ENCODE data around the gene SPTB. TPM values are rescaled to one million over a fixed set of nuclear protein-coding genes. Genes with fewer than 3 reads are reported as not detected.

SPTB gene
- total and polyA plus RNA-seq, 2 experiments from 2014 or later = 1.1 to 1.7 TPM

GRCh38 chr14:64734990-64735389 is 144.7 kb downstream of the SPTB start:
- no peaks in the 10 kb centered on the region for H3K36me3 ChIP-seq (replicated peaks; ENCODE audit: insufficient read depth, low read depth)

DNA sequence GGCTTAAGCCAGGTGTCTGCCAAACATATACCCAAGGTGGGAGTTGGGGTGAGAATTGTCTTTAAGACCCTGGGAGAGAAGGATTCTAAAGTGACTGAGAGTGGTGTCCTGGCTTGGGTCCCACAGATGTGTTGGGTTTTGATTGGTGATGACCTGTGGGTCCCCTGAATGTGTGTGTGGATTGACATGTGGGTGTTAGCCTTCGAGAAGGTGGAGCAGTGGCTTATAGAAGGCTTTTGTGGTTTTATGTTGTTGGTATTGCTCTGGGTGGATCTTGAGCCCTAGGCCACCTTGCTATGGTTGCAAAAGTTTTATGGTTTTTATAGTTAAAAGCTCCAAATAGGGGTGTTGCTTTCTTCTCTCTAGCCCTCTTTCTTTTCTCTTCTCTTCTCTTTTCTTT is 145.8 kb downstream of the SPTB start:
- Histone ChIP-seq H2AFZ (no peak overlapping the region), H3K9me3 (ENCODE audit: low read depth) (no peaks in the 10 kb centered on the region), H3K4me3 (no peak overlapping the region), H3K27ac (no peak overlapping the region), H3K4me2 (no peak overlapping the region), H3K79me2 (peaks cover 36% of the 10 kb centered on the region), H3K9me2 (replicated peaks; ENCODE audit: insufficient read depth) (no peaks in the 10 kb centered on the region), H3K27me3 (no peaks in the 10 kb centered on the region), H3K36me3 (replicated peaks; ENCODE audit: insufficient read depth, low read depth) (no peaks in the 10 kb centered on the region), H4K20me1 (ENCODE audit: insufficient read depth, poor library complexity, severe bottlenecking) (no peaks in the 10 kb centered on the region), H3K4me1 (ENCODE audit: insufficient read depth) (peaks cover 11% of the 10 kb centered on the region)
- TF ChIP-seq EZH2 (IDR thresholded peaks at IDR 0.05; ENCODE audit: borderline replicate concordance) (no peak), EZH2phosphoT487 (IDR thresholded peaks at IDR 0.05; ENCODE audit: low read depth, severe bottlenecking, unreplicated experiment) (no peak)
- TF ChIP-seq, protein P1, sequence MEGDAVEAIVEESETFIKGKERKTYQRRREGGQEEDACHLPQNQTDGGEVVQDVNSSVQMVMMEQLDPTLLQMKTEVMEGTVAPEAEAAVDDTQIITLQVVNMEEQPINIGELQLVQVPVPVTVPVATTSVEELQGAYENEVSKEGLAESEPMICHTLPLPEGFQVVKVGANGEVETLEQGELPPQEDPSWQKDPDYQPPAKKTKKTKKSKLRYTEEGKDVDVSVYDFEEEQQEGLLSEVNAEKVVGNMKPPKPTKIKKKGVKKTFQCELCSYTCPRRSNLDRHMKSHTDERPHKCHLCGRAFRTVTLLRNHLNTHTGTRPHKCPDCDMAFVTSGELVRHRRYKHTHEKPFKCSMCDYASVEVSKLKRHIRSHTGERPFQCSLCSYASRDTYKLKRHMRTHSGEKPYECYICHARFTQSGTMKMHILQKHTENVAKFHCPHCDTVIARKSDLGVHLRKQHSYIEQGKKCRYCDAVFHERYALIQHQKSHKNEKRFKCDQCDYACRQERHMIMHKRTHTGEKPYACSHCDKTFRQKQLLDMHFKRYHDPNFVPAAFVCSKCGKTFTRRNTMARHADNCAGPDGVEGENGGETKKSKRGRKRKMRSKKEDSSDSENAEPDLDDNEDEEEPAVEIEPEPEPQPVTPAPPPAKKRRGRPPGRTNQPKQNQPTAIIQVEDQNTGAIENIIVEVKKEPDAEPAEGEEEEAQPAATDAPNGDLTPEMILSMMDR (IDR thresholded peaks at IDR 0.05; ENCODE audit: poor library complexity) = no peak
- no peak for DNase-seq (ENCODE audit: low spot score)
- WGBS (ENCODE audit: low lambda C conversion rate, missing lambda C conversion rate) = 83% methylated on average over 1 of the region's 1 CpG

More at GRCh38 chr14:64734990-64735389, 144.7 kb downstream of the SPTB start:
- no peak overlapping the region for H2AFZ ChIP-seq
- no peak overlapping the region for H3K4me2 ChIP-seq
- no peak for DNase-seq (ENCODE audit: low spot score)
- no peak overlapping the region for H3K4me3 ChIP-seq
- H4K20me1 ChIP-seq (ENCODE audit: insufficient read depth, poor library complexity, severe bottlenecking) = no peaks in the 10 kb centered on the region
- H3K9me3 ChIP-seq (ENCODE audit: low read depth) = no peaks in the 10 kb centered on the region
- no peaks in the 10 kb centered on the region for H3K9me2 ChIP-seq (replicated peaks; ENCODE audit: insufficient read depth)
- H3K27ac ChIP-seq = peak overlapping the region; percentile 9
- no peaks in the 10 kb centered on the region for H3K27me3 ChIP-seq
- peaks cover 25% of the 10 kb centered on the region for H3K79me2 ChIP-seq
- TF ChIP-seq EZH2phosphoT487 (IDR thresholded peaks at IDR 0.05; ENCODE audit: low read depth, severe bottlenecking, unreplicated experiment) (no peak), EZH2 (IDR thresholded peaks at IDR 0.05; ENCODE audit: borderline replicate concordance) (no peak)
- TF ChIP-seq, protein P1 (IDR thresholded peaks at IDR 0.05; ENCODE audit: poor library complexity) = no peak
- peaks cover 11% of the 10 kb centered on the region for H3K4me1 ChIP-seq (ENCODE audit: insufficient read depth)
- 72% methylated on average over 6 of the region's 6 CpGs for WGBS (ENCODE audit: low lambda C conversion rate, missing lambda C conversion rate)

DNA sequence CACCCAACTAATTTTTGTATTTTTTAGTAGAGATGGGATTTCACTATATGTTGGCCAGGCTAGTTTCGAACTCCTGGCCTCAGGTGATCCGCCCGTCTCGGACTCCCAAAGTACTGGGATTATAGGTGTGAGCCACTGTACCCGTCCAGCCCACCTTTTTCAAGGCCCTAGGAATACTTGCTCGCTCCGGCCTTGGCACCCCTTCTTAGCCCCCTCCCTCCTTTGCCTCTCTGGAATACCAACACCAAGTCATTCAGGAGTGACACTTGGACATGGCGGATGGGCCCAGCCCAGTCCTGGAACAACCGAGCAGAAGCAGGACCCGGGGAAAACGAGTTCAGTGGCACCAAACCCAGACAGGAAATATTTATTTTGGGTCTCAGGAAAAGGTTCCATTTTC is 146.4 kb downstream of the SPTB start:
- Histone ChIP-seq H3K4me1 (ENCODE audit: insufficient read depth) (peaks cover 11% of the 10 kb centered on the region), H3K4me3 (no peak overlapping the region), H2AFZ (no peak overlapping the region), H3K36me3 (replicated peaks; ENCODE audit: insufficient read depth, low read depth) (no peaks in the 10 kb centered on the region), H3K27me3 (no peaks in the 10 kb centered on the region), H3K79me2 (peaks cover 41% of the 10 kb centered on the region), H3K27ac (no peak overlapping the region), H3K9me3 (ENCODE audit: low read depth) (no peaks in the 10 kb centered on the region), H3K4me2 (no peak overlapping the region), H3K9me2 (replicated peaks; ENCODE audit: insufficient read depth) (no peaks in the 10 kb centered on the region), H4K20me1 (ENCODE audit: insufficient read depth, poor library complexity, severe bottlenecking) (no peaks in the 10 kb centered on the region)
- 97% methylated on average over 11 of the region's 11 CpGs for WGBS (ENCODE audit: low lambda C conversion rate, missing lambda C conversion rate)
- TF ChIP-seq EZH2 (IDR thresholded peaks at IDR 0.05; ENCODE audit: borderline replicate concordance) = no peak
- TF ChIP-seq, protein P1 (IDR thresholded peaks at IDR 0.05; ENCODE audit: poor library complexity) = no peak
- no peak for TF ChIP-seq EZH2phosphoT487 (IDR thresholded peaks at IDR 0.05; ENCODE audit: low read depth, severe bottlenecking, unreplicated experiment)
- no peak for DNase-seq (ENCODE audit: low spot score)

All from hepatocyte (in vitro differentiated cells).